Left ventricle myocardium superior (tissue), 1 donor: ENCODE measurements around the gene CREBBP. TPM values are rescaled to one million over a fixed set of nuclear protein-coding genes. Genes with fewer than 3 reads are reported as not detected.
"Not testable (repeated sequence)": the region's sequence is repeated elsewhere in the genome, so short reads cannot be mapped to it uniquely, and the experiment has no call there.

Experiments used
- ATAC-seq: fragments of 200-7000 bp; cut with Tn5 transposase; one replicate; pipeline ENCODE4 v1.9.1; 2020; ENCODE audit warnings: mild to moderate bottlenecking, moderate library complexity
- DNase-seq: peaks from one replicate; pipeline ENCODE4 v3.0.0-alpha.2; 2020
- intact Hi-C: fragments of 100-400 bp; cut with micrococcal nuclease; formaldehyde crosslinking; loops from one replicate; pipeline ENCODE4 v1.11.0; 2022
- long read RNA-seq: library from polyadenylated mRNA; unstranded; transcript quantifications from one replicate; pipeline ENCODE4 v2.0.0, GENCODE V29; 2021
- total RNA-seq: library from RNA; stranded (reverse); fragmentation: NEBNext Ultra II Directional; extraction: Animal tissue kit (Norgen Biotek cat#: 25700); gene quantifications from one replicate; pipeline ENCODE4 v1.2.1, GENCODE V29; 2021
- donor health status: DM: no; HTN: yes; CAD: no; lungs with severe emphysema.

Gene CREBBP
- total RNA-seq = 40.6 TPM
- long read RNA-seq, partial matches to known transcripts = 14 of 18 reads
- long read RNA-seq, other reads (novel, unspliced or antisense) = 4 of 18 reads

GRCh38 chr16:3880623-3881498, at the start of gene CREBBP:
TSS of gene CREBBP (minus strand) at chr16:3880713. CDS start at chr16:3879916, 797 bp downstream.
- DNase-seq (peak; percentile 94), ATAC-seq (peak; percentile 91)
- intact Hi-C loops = no loop called here

GRCh38 chr16:3927147-3927546, 46.6 kb upstream of the CREBBP start:
- intact Hi-C loops, DNase-seq, ATAC-seq: not testable (repeated sequence)

- intact Hi-C loops = no loop called here
- ATAC-seq (no peak), DNase-seq (no peak)
These were observed 44.2 kb upstream of the CREBBP start for GRCh38 chr16:3924763-3925162.

GRCh38 chr16:3922241-3922640, 41.7 kb upstream of the CREBBP start:
- no peak for DNase-seq
- intact Hi-C loops = no loop called here
- no peak for ATAC-seq

- DNase-seq (no peak), ATAC-seq (no peak)
- intact Hi-C loops = no loop called here
These were observed 39.7 kb upstream of the CREBBP start for GRCh38 chr16:3920206-3920605.

- ATAC-seq = no peak
- DNase-seq = no peak
- intact Hi-C loops = no loop called here
These were observed 38.9 kb upstream of the CREBBP start for GRCh38 chr16:3919413-3919812.

GRCh38 chr16:3915426-3916260, 35.1 kb upstream of the CREBBP start:
- ATAC-seq (no peak), DNase-seq (no peak)
- intact Hi-C loops = no loop called here

GRCh38 chr16:3912897-3913296, 32.4 kb upstream of the CREBBP start:
- DNase-seq = no peak
- intact Hi-C loops = no loop called here
- ATAC-seq = no peak

GRCh38 chr16:3912373-3912772, 31.9 kb upstream of the CREBBP start:
- no peak for ATAC-seq
- intact Hi-C loops = no loop called here
- no peak for DNase-seq

- intact Hi-C loops, DNase-seq, ATAC-seq: not testable (repeated sequence)
These were observed 31.2 kb upstream of the CREBBP start for GRCh38 chr16:3911741-3912140.

- no peak for DNase-seq
- intact Hi-C loops = no loop called here
- ATAC-seq = no peak
These were observed 29.5 kb upstream of the CREBBP start for GRCh38 chr16:3909791-3910583.

GRCh38 chr16:3908951-3909437, 28.5 kb upstream of the CREBBP start:
- DNase-seq (no peak), ATAC-seq (no peak)
- intact Hi-C loops = no loop called here

GRCh38 chr16:3907586-3907985, 27.1 kb upstream of the CREBBP start:
- intact Hi-C loops = no loop called here
- DNase-seq = no peak
- ATAC-seq = no peak

GRCh38 chr16:3906363-3906762, 25.9 kb upstream of the CREBBP start:
- intact Hi-C loops = no loop called here
- no peak for ATAC-seq
- no peak for DNase-seq

GRCh38 chr16:3904875-3905274, 24.4 kb upstream of the CREBBP start:
- DNase-seq = no peak
- intact Hi-C loops = no loop called here
- ATAC-seq = no peak

- intact Hi-C loops = no loop called here
- ATAC-seq (no peak), DNase-seq (no peak)
These were observed 9.6 kb upstream of the CREBBP start for GRCh38 chr16:3890091-3890490.

- ATAC-seq (no peak), DNase-seq (no peak)
- intact Hi-C loops = no loop called here
These were observed 8.5 kb upstream of the CREBBP start for GRCh38 chr16:3889059-3889458.

- ATAC-seq, DNase-seq, intact Hi-C loops: not testable (repeated sequence)
These were observed 5.5 kb upstream of the CREBBP start for GRCh38 chr16:3885999-3886398.

GRCh38 chr16:3884398-3884797, 3.9 kb upstream of the CREBBP start:
- DNase-seq (no peak), ATAC-seq (no peak)
- intact Hi-C loops = no loop called here
